DMS53 treated with DMSO at 0.1 percent for 48 hours (cell line): ENCODE results near the gene MAP1LC3B.

Experiments used
- DNase-seq: peaks from one replicate; lab custom pipeline; 2025; ENCODE audit not compliant: unreplicated experiment; lab: John Stamatoyannopoulos, UW

Gene MAP1LC3B

DNA sequence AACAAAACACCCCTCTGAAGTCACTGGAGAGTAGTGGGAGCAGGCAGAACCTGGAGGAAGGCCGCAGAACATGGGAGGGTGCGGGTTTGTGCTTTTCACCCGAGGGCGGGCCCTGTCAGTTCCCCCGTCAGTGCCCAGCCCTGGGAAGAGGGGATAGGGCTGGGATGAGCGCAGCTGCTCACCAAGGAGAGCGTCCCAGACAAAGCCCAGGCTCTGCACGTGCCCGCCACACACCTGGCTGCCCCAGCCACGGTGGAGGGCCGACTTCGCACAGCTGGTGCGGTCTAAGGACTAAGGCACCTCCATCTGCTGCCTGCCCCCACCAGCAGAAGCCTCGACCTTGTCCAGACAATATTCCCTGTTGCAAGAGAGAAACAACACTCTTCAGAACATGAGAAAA lies 61.2 kb downstream of the MAP1LC3B start:
- DNase-seq = no peak
